ENCODE data around the gene OR2L8.
A peak's percentile ranks its signal among the peaks of the same experiment; 100 is the strongest.

The OR2L8 gene, protein sequence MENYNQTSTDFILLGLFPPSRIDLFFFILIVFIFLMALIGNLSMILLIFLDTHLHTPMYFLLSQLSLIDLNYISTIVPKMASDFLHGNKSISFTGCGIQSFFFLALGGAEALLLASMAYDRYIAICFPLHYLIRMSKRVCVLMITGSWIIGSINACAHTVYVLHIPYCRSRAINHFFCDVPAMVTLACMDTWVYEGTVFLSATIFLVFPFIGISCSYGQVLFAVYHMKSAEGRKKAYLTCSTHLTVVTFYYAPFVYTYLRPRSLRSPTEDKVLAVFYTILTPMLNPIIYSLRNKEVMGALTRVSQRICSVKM

DNA sequence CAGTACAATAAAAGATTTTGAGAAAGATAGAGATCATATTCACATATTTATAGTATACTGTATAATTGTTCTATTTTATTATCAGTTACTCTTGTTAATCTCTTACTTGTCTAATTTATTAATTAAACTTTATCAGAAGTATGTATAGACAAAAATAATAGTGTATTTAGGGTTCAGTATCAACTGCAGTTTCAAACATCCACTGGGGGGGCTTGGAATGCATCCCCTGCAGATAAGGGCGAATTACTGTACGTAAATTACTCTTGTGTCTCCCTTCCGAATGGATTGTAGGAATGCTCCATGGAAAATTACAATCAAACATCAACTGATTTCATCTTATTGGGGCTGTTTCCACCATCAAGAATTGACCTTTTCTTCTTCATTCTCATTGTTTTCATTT lies at the start of gene OR2L8:
Gene OR2L8, plus strand, starts transcription at position 301 of the 400 bp plus-strand sequence. Its CDS starts 0 bp downstream, at position 301.
- DNase-seq (ENCODE audit: low read depth, low spot score), result no peak

DNA sequence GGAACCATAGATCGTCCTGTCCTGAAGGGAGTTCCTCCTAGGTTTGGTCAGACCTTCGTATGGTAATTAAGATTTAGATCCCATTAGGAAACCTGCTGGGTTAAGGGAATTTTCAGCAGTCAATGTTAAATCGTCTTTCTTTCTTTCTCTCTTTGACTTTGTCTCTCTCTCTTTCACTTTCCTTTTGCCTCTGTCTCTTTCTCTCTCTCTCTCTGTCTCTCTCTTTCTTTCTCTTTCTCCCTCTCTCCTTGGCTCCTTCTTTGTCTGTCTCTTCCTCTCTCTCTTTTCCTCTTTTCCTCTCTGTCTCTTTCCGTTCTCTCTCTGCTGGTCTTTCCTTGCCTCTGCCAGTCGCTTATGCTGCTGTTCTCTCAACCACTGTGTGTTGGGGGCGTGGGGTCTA lies 44.5 kb upstream of the OR2L8 start:
- no peak for DNase-seq (ENCODE audit: low read depth, low spot score)

DNA sequence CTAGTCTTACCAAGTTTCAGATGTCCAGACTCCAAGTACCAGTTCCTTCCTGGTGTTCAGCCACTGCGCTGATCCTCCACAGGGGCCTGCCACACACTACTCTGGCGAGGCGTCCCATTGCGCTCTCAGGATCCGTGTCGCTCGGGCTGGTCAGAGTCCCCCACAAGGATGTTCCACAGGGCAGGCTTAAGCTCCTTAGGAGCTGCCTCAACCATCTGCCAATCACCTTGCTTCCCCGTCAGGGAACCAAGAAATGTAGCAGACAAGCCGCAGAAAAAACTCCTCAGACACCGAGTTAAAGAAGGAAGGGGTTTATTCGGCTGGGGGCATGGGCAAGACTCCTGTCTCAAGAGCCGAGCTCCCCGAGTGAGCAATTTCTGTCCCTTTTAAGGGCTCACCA lies 43.5 kb upstream of the OR2L8 start:
- DNase-seq (ENCODE audit: low read depth, low spot score), result no peak

DNA sequence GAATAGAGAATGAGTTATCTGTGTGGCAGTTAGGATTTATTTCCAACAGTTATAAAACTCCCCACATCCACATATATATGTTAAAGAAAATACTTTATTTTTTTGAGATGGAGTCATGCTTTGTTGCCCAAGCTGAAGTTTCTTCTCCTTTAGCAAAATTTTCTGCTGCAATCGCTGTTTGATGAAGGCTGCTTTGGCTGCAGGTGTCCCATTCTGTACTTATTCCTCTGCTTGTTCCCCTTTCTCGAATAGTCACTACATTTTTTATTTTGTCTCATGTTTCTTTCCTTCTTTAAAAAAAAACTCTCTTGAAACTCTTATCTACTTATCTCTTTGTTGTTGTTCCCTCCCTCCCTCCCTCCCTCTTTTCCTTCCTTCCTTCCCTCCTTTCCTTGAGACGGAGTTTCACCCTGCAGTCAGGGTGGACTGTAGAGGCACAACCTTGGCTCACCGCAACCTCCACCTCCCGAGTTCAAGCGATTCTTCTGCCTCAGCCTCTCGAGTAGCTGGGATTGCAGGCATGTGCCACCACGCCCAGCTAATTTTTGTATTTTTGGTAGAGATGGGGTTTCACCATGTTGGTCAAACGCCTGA lies 42.7 kb upstream of the OR2L8 start:
- DNase-seq (ENCODE audit: low read depth, low spot score), result no peak

DNA sequence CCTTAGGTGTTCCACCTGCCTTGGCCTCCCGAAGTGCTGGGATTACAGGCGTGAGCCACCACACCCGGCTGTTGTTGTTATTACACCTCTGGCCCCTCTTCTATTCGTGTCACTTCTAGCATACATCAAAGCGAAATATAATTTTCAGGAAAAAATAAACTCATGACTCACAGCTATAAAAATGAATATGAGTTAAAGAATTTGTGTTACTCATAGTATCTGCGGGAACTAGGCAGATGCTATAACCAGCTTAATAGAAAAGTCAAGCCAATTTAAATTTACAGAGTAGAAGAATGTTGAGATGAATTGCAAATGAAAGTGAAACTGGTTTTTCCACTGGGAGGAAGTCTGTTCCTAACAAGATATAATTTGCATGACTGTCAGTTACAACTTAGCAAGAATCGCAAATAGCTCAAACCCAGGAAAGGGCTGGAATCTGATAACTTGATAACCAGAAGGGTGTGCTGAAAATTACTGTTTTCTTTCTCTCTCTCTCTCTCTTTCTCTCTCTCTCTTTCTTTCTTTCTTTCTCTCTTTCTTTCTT lies 42.1 kb upstream of the OR2L8 start:
- DNase-seq (ENCODE audit: low read depth, low spot score), result no peak

DNA sequence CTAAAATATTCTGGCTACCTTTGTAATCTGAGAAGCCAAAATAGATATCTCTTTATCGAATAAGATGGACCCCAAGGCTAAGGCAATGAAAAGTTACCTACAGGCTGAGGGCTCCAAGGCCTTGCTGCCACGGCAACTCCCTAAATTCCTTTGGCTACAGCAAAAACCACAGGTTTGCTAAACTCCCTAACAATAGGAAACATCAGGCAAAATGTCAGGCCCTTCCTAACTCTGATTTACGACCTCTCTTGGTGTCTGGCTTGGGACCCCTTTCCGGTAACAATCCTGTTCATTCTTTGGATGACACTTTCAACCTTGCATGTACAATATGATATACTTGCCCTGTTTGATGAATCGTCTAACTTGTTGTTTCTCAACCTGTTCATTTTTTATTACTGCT lies 39.9 kb upstream of the OR2L8 start:
- DNase-seq (ENCODE audit: low read depth, low spot score), result no peak

DNA sequence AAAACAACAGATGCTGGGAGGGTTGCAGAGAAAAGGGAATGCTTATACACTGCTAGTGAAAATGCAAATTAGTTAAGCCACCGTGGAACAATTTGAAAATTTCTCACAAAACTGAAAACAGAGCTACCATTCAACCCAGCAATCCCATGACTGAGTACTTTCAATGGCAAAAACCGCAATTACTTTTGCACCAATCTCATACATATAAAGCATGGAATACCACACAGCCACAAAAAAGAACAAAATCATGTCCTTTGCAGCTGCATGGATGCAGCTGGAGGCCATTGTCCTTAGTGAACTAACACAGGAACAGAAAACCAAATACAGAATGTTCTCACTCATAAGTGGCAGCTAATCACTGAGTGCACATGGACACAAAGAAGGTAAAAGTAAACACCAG lies 34.9 kb upstream of the OR2L8 start:
- DNase-seq (ENCODE audit: low read depth, low spot score), result no peak

DNA sequence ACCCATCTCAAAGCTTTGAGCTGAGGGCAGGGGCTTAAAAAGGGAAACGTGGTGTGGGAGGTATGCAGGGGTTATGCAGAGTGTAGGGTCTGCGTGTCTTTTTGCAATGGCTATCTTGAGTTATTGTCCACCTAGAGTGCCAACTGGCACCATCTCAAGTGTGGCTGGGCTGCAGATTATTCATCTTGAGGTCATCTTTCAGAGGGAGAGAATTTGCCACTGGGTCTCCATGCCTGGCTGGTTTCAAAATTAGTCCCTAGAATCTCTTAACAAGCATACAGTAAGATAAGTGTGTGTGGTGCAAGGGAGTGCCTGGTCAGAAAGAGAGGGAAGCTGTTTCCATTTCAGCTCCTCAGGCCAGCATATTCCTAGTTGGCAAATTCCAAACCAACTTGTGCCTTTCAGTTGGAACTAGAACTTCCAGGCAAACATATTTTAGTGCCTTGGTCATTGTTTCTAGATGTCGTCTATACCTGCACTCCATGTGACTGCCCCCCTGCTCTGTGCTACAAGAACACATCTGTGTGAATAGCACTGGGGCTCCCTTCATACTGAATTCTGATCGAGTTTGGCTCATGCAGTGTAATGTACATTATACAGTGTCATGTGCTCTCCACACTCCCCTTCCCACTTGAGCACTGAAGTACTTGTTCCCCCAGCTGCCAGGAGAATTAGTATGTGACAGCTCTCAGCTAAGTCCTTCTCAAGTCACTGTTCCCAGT lies 33.6 kb upstream of the OR2L8 start:
- no peak for DNase-seq (ENCODE audit: low read depth, low spot score)

DNA sequence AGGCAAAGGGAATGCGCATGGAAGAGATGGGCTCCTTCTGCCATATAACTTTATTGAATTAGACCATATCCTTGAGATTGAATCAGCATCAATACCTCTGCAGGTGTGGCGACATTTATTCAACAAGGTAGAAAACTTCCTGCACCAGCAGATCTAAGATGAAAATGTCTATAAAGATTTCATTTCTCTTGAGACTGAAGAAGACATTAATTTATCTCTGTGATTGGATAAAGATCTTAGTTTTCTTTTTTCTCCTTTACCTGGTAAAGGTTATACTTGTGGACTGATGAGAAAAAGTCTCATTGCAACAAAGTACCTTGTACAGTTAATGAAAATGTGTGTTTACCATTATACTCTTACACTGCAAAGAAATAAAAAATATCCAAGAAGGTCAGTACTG lies 28.7 kb upstream of the OR2L8 start, which contains the start of gene OR2T8:
Gene OR2T8, plus strand, starts transcription at position 301 of the 400 bp plus-strand sequence. CDS start 766 bp downstream, outside the sequence.
- no peak for DNase-seq (ENCODE audit: low read depth, low spot score)

DNA sequence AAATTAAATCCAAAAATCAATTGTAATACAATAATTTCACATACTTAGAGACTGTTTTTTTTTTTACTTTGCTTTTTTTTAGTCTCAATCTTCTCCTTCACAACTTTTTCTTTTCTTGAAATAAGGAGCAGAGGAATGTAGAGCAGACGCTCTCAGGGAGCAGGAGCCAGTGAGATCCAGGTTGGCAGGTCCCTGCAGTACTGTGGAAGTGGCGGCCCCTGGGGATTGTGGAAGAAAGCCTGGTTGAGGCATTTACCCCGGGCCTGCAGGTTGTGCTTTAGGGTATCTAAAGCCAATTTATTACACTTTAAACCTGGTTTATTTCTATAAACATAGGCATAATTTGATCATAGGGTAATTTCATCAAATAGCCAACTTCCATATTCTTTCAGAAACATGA lies 24.7 kb upstream of the OR2L8 start:
- DNase-seq (ENCODE audit: low read depth, low spot score), result no peak

DNA sequence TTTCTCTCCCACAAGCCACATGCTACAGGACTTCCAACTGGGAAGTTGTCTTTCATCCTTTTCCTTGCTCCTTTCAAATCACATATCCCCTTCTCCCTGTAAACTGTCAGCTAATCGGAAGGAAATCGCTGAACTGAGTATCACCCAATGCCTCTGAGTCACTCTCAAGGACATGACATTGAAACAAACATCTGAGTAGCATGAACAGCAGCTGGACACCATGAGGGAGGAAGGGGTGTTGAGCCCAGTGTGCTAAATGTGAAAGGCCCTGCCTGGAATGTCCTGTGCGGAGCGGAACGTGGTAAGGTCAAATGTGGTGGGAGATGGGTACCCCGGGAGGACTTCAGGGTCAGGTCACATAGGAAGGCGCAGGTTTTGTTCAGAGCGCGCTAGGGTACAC lies 23.8 kb upstream of the OR2L8 start, which contains the start of gene OR2AJ1:
Gene OR2AJ1, plus strand, starts transcription at position 22 of the 400 bp plus-strand sequence. CDS start 8,880 bp downstream, outside the sequence.
- no peak for DNase-seq (ENCODE audit: low read depth, low spot score)

DNA sequence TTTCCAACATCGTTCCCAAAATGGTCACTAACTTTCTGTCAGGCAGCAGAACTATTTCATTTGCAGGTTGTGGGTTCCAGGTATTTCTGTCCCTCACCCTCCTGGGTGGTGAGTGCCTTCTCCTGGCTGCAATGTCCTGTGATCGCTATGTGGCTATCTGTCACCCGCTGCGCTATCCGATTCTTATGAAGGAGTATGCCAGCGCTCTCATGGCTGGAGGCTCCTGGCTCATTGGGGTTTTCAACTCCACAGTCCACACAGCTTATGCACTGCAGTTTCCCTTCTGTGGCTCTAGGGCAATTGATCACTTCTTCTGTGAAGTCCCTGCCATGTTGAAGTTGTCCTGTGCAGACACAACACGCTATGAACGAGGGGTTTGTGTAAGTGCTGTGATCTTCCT lies 14.7 kb upstream of the OR2L8 start:
- DNase-seq (ENCODE audit: low read depth, low spot score), result no peak

DNA sequence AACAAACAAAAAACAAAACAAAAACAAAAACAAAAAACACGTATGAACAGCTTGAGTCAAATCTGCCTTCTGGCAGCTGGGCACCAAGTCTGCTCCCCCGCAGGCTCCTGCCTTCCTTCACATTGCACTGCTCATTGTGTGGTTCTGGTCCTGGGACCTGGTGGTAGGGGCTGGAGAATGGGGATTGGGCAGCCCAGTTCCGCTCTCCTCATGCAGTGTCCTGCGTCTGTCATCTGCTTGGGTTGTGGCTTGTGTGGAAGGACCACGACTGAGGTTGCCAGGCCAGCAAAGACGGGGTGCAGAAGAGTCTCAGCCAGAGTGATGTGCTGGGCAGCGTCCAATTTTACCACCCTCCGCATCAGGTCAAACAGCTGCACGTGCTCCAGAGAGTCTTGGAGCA lies 12.9 kb upstream of the OR2L8 start:
- no peak for DNase-seq (ENCODE audit: low read depth, low spot score)

DNA sequence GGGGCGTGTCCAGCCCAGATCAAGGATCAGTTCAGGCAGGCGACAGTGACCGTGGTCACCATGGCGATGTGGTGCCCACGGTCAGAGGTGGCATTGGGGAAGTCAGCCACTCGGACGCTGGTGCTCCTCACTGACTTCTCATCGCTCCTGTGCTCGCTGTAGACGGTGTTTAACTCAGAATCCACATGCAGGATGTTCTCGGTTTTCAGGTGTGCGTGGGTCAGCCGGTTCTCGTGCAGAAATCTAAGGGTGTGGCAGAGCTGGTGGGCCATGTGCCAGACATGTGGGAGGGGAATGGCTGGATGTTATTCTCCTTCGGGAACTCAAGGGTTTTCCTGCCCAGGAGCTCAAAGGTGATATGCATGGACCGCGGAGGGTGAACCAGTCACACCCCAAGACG lies 12.2 kb upstream of the OR2L8 start:
- no peak for DNase-seq (ENCODE audit: low read depth, low spot score)

DNA sequence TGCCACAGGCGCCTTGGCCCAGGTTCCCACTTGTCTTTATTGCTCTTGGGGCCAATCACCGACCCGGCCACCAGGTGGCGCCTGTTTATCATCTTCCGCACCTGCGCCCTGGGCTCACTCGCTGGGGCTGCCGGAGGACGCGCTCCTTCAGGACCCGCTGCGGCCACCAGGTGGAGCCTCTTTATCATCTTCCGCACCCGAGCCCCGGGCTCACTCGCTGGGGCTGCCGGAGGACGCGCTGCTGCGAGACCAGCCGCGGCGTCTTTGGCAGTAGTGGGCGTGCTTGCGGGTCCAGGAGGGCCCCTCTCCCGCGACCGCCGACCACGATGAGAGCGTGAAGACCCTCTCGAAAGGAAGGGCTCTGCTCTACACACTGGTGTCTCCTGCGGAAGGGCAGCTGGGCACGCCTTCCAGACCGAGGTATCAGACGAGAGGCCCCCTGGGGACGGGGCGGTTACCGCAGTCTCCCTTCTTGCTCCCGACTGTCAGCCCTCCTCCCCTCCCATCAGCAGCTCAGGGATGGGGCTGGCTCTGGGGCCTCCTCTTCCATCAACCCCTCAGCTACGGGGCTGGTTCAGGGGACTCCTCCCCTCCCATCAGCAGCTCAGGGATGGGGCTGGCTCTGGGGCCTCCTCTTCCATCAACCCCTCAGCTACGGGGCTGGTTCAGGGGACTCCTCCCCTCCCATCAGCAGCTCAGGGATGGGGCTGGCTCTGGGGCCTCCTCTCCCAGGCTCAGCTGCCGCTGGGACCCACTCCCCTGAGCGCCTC lies 11.5 kb upstream of the OR2L8 start:
- DNase-seq (ENCODE audit: low read depth, low spot score), result peak; percentile 56

DNA sequence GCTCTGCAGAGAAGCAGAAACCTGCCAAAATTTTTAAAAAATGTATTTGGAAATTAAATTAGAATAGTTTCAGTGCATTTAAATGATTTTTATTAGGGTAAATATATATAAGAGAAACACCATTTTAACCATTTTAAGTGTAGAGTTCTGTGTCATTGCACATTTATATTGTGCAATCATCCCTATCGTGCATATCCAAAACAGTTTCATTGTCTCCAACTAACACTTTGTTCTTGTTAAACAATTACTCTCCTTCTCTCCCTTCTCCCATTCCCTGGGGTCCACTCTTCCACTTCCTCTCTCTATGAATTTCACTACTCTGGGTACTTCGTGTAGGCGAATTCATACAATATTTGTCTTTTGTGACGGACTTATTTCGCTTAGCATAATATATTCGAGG lies 6.0 kb upstream of the OR2L8 start:
- DNase-seq (ENCODE audit: low read depth, low spot score), result no peak

DNA sequence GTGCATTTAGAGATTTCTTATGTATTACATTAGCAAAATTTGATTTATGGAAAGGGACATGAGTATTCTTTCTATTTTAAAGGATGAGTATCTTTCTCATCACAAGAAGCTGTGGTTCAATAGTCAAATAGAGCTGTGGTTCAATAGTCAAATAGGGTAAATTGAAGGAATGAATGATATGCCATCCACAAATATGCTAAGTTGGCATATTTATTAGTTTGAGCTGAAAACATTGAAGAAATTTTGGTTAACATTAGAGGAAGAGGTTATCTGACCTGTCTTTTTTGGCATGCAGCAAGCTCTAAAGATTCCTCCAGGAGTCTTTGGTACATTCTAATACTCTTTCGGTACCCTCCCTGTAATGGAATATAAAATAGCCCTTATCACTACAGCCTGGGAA lies 4.8 kb downstream of the OR2L8 start:
- no peak for DNase-seq (ENCODE audit: low read depth, low spot score)

DNA sequence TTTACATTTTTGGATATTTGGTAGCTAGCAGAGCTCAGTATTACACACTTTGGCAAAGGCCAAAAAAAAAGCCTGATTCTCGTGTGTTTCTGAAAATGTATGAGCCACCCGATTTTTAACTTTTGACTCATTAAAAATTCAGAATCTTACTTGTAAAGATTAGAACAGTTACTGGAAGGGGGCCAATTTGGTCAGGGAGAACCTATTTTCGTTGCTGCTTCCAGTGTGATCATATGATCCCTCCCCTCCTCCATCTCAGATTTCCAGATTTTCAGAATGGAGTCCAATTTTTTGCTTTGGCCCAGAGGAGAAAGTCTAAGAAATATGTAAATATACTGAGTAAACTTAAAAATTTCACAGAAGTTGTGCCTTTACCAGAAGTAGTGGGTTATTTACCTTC lies 13.1 kb downstream of the OR2L8 start:
- DNase-seq (ENCODE audit: low read depth, low spot score), result no peak

DNA sequence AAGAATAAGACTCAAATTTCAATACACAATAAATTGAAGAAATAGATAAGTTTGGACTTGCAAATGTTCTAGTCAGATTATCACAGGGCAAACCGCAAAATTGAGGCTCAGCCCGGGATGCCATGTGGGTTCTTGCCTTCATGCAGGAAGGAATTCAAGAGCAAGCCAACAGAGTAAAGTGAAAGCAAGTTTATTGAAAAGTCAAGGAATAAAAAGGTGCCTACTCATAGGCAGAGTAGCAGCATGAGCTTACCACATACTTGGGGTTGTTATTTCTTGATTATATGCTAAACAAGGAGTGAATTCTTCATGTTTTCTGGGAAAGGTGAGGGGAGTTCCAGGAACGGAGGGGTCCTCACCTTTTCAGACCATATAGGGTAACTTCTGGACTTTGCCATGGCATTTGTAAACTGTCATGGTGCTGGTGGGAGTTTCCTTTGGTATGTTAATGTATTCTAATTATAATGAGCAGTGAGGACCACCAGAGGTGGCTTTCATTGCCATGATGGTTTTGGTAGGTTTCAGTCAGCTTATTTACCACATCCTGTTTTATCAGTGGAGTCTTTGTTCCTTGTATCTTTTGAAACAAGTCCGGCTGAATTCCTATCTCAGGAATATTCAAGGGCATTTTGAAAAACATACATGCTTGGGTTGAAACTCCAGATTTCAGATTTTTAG lies 14.4 kb downstream of the OR2L8 start:
- no peak for DNase-seq (ENCODE audit: low read depth, low spot score)

DNA sequence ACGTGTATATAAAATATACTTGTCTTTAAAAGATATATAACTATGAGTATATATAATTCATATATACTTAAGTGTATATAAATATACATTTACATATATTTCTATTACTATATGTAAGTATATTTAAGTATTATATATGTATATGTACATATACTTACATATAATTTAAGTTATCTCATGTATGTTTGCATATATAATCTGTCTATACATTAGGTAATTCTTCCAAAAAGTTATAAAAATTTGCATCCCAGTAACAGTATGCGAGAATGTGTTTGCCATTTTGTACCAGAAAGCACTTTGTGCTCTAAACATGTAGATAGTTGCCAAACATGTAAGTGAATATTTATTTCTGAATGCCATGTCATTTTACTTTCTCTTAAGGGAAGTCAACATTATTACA lies 16.3 kb downstream of the OR2L8 start, which contains the start of gene OR2AK2:
Gene OR2AK2, plus strand, starts transcription at position 301 of the 400 bp plus-strand sequence. CDS start 144 bp downstream, outside the sequence.
- no peak for DNase-seq (ENCODE audit: low read depth, low spot score)

Measured in activated CD4-positive, CD25-positive, alpha-beta regulatory T cell treated with anti-CD3 and anti-CD28 coated beads, Interleukin-2, amount 50 U/mL, for 16 hours (primary cell).